Smooth muscle cell (in vitro differentiated cells): ENCODE results near the gene NNMT. TPM values are rescaled to one million over a fixed set of nuclear protein-coding genes. Genes with fewer than 3 reads are reported as not detected.

Source experiments
- DNase-seq: peaks from one replicate; lab custom pipeline; 2025; ENCODE audit not compliant: unreplicated experiment; lab: John Stamatoyannopoulos, UW
- H2AFZ ChIP-seq: fragments of 200-600 bp; sonication (generic); 2 replicates; pipeline ENCODE4 v1.6.0; 2016; ENCODE audit warnings: antibody characterized with exemption, low read depth, mild to moderate bottlenecking
- H3F3A ChIP-seq: fragments of 200-600 bp; sonication (generic); 2 replicates; pipeline ENCODE4 v1.6.0; 2017; ENCODE audit warnings: antibody characterized with exemption, low read depth
- H3K27ac ChIP-seq: fragments of 200-600 bp; sonication (generic); 2 replicates; pipeline ENCODE4 v1.5.1; 2016; ENCODE audit warnings: low read depth, mild to moderate bottlenecking
- H3K27me3 ChIP-seq: fragments of 200-600 bp; sonication (generic); 2 replicates; pipeline ENCODE4 v1.6.1; 2016; ENCODE audit warnings: low read depth, mild to moderate bottlenecking
- H3K36me3 ChIP-seq: fragments of 200-600 bp; sonication (generic); 2 replicates; pipeline ENCODE4 v1.5.1; 2016; ENCODE audit warnings: low read depth
- H3K4me1 ChIP-seq: fragments of 200-600 bp; sonication (generic); 2 replicates; pipeline ENCODE4 v1.5.1; 2016; ENCODE audit warnings: low read depth
- H3K4me2 ChIP-seq: fragments of 200-600 bp; sonication (generic); 2 replicates; pipeline ENCODE4 v1.6.0; 2016; ENCODE audit warnings: mild to moderate bottlenecking
- H3K4me3 ChIP-seq: fragments of 200-600 bp; sonication (generic); 2 replicates; pipeline ENCODE4 v1.5.1; 2016; ENCODE audit warnings: mild to moderate bottlenecking
- H3K79me2 ChIP-seq: fragments of 200-600 bp; sonication (generic); 2 replicates; pipeline ENCODE4 v1.6.0; 2016; ENCODE audit warnings: low read depth, mild to moderate bottlenecking
- H3K9ac ChIP-seq: fragments of 200-600 bp; sonication (generic); 2 replicates; pipeline ENCODE4 v1.6.0; 2016; ENCODE audit warnings: low read depth
- H3K9me3 ChIP-seq: fragments of 200-600 bp; sonication (generic); replicated peaks from 2 replicates; pipeline ENCODE4 v1.5.1; 2016; ENCODE audit warnings: low read depth
- H4K20me1 ChIP-seq: fragments of 200-600 bp; sonication (generic); 2 replicates; pipeline ENCODE4 v1.6.0; 2016; ENCODE audit warnings: low read depth
- WGBS: methylation state at CpG from one replicate; pipeline ENCODE4 v1.1.7; 2016; ENCODE audit warnings: low lambda C conversion rate; 5-methylcytosine and 5-hydroxymethylcytosine counted together
- polyA plus RNA-seq: library from polyadenylated mRNA; unstranded; fragments of >200 nt; fragmentation: Nextera tagmentation; extraction: Ambion mirVana; gene quantifications from 2 replicates; pipeline ENCODE4 v1.2.1, GENCODE V29; 2016
- total RNA-seq: library from RNA; depleted of rRNA; stranded (reverse); fragments of >200 nt; gene quantifications from 2 replicates; pipeline ENCODE4 v1.2.3, GENCODE V29; 2014
- TF ChIP-seq, protein P1 (sequence below): fragments of 200-600 bp; sonication (generic); IDR thresholded peaks from 2 replicates; pipeline ENCODE4 v1.5.1; 2017; ENCODE audit warnings: borderline replicate concordance, mild to moderate bottlenecking, antibody characterized with exemption; ENCODE audit not compliant: insufficient read depth, poor library complexity, severe bottlenecking

Gene NNMT
- total and polyA plus RNA-seq, 2 experiments from 2014 or later = 397 to 814 TPM

GRCh38 chr11:114359342-114359741, 63.1 kb downstream of the NNMT start:
- Histone ChIP-seq H3K27ac (no peak overlapping the region), H3F3A (no peaks in the 10 kb centered on the region), H4K20me1 (no peaks in the 10 kb centered on the region), H3K4me2 (no peak overlapping the region), H3K4me1 (no peaks in the 10 kb centered on the region), H3K36me3 (no peaks in the 10 kb centered on the region), H3K79me2 (no peaks in the 10 kb centered on the region), H2AFZ (no peak overlapping the region), H3K9ac (no peak overlapping the region), H3K4me3 (no peak overlapping the region), H3K27me3 (no peaks in the 10 kb centered on the region), H3K9me3 (no peaks in the 10 kb centered on the region)
- TF ChIP-seq, protein P1, sequence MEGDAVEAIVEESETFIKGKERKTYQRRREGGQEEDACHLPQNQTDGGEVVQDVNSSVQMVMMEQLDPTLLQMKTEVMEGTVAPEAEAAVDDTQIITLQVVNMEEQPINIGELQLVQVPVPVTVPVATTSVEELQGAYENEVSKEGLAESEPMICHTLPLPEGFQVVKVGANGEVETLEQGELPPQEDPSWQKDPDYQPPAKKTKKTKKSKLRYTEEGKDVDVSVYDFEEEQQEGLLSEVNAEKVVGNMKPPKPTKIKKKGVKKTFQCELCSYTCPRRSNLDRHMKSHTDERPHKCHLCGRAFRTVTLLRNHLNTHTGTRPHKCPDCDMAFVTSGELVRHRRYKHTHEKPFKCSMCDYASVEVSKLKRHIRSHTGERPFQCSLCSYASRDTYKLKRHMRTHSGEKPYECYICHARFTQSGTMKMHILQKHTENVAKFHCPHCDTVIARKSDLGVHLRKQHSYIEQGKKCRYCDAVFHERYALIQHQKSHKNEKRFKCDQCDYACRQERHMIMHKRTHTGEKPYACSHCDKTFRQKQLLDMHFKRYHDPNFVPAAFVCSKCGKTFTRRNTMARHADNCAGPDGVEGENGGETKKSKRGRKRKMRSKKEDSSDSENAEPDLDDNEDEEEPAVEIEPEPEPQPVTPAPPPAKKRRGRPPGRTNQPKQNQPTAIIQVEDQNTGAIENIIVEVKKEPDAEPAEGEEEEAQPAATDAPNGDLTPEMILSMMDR = no peak
- no peak for DNase-seq

- Histone ChIP-seq H3K9ac (no peak overlapping the region), H3K27ac (no peak overlapping the region), H3K79me2 (no peaks in the 10 kb centered on the region), H3F3A (no peaks in the 10 kb centered on the region), H3K4me1 (no peaks in the 10 kb centered on the region), H3K36me3 (no peaks in the 10 kb centered on the region), H3K4me2 (no peak overlapping the region), H3K9me3 (no peaks in the 10 kb centered on the region), H2AFZ (no peak overlapping the region), H3K4me3 (no peak overlapping the region), H4K20me1 (no peaks in the 10 kb centered on the region), H3K27me3 (no peaks in the 10 kb centered on the region)
- TF ChIP-seq, protein P1 = no peak
- no peak for DNase-seq
- 89% methylated on average over 4 of the region's 4 CpGs for WGBS
Observed at GRCh38 chr11:114362326-114362725, 66.1 kb downstream of the NNMT start.

GRCh38 chr11:114362958-114363357, 66.8 kb downstream of the NNMT start:
- Histone ChIP-seq H4K20me1 (no peaks in the 10 kb centered on the region), H3K79me2 (no peaks in the 10 kb centered on the region), H3K4me2 (no peak overlapping the region), H3K27ac (no peak overlapping the region), H2AFZ (no peak overlapping the region), H3K4me1 (no peaks in the 10 kb centered on the region), H3K27me3 (no peaks in the 10 kb centered on the region), H3K4me3 (no peak overlapping the region), H3F3A (no peaks in the 10 kb centered on the region), H3K9ac (no peak overlapping the region), H3K36me3 (no peaks in the 10 kb centered on the region), H3K9me3 (no peaks in the 10 kb centered on the region)
- no peak for DNase-seq
- TF ChIP-seq, protein P1 = no peak
- WGBS = 79% methylated on average over 3 of the region's 3 CpGs

Other genes with a start within 250 kb of the NNMT start
- gene ZBTB16, start 236.7 kb upstream of the NNMT start, total RNA-seq = not detected in 2 replicates
- gene ZBTB16, start 236.7 kb upstream of the NNMT start, polyA plus RNA-seq = 0.50 TPM in 1 of 2 replicates, not detected in the other
- 2.0 and 3.8 TPM in 2 replicates for gene C11orf71, start 104.1 kb downstream of the NNMT start, total RNA-seq
- gene C11orf71, start 104.1 kb downstream of the NNMT start, polyA plus RNA-seq = 1.3 TPM in 2 replicates
- 79.0 and 90.9 TPM in 2 replicates for gene RBM7, start 104.3 kb downstream of the NNMT start, total RNA-seq
- 39.7 and 47.1 TPM in 2 replicates for gene RBM7, start 104.3 kb downstream of the NNMT start, polyA plus RNA-seq
- 179 and 189 TPM in 2 replicates for gene REXO2, start 143.1 kb downstream of the NNMT start, total RNA-seq
- gene REXO2, start 143.1 kb downstream of the NNMT start, polyA plus RNA-seq = 164 and 210 TPM in 2 replicates